GM19467 (cell line): ENCODE measurements around the gene IQSEC1.

Experiments
- ATAC-seq: cut with Tn5 transposase; IDR thresholded peaks from one replicate; pipeline ENCODE4 v1.9.1; 2021; ENCODE audit warnings: mild to moderate bottlenecking, moderate library complexity; ENCODE audit not compliant: unreplicated experiment

IQSEC1 gene

GRCh38 chr3:13018043-13018451 lies 55.2 kb downstream of the IQSEC1 start:
- no peak for ATAC-seq

- ATAC-seq = no peak
Observed at GRCh38 chr3:13017361-13018042, 55.7 kb downstream of the IQSEC1 start.

DNA sequence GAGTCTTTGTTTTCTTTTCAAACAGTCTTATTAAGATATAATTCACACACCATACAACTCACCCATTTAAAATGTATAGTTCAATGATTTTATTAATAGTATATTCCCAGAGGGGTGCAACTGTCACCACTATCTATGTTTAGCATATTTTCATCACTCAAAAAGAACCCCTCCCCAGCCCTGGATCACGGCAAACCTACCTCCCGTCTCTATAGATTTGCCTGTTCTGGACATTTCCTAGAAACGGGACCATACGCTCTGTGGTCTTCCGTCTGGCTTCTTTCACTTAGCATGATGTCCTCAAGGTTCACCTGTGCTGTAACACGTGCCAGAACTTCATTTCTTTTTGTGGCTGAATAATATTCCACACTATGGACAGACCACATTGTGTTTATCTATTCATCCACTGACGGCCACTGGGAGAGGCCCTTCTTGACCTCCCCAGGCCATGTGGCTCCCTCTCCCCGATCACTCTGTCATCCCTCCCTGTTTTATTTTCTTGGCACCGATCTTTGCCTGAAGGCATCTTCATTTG lies 56.4 kb downstream of the IQSEC1 start:
- no peak for ATAC-seq

DNA sequence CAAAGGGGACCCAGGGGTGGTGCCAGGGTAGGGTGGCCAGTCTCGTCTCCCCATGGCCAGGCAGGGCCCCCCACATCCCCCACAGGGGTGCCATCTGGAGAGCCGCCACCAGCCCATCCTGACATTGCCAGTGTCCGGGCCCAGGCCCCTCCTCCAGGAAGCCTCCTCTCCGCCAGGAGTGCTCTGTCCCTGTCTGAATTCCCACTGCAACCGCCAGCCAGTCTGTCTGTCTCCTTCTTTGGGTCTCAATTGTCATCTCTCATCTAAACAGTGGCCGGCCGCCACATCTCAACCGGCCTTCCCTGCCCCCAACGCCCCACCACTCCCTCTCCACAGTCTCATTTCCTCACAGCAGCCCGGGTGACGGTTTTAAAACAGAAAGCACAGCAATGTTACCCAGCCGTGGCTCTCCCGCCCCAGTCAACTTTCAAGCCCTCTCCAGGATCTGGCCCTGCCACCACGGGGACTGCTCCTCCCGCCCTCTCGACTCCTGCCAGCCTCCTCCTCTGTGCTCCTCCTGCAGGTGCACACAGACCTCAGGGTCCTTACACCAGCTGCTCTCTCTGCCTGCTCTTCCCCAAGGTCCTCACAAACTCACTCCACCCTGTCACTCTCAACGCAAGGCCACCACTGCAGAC lies 57.0 kb downstream of the IQSEC1 start:
- peak; percentile 31 for ATAC-seq

GRCh38 chr3:13015286-13016082 lies 57.7 kb downstream of the IQSEC1 start:
- ATAC-seq = no peak

DNA sequence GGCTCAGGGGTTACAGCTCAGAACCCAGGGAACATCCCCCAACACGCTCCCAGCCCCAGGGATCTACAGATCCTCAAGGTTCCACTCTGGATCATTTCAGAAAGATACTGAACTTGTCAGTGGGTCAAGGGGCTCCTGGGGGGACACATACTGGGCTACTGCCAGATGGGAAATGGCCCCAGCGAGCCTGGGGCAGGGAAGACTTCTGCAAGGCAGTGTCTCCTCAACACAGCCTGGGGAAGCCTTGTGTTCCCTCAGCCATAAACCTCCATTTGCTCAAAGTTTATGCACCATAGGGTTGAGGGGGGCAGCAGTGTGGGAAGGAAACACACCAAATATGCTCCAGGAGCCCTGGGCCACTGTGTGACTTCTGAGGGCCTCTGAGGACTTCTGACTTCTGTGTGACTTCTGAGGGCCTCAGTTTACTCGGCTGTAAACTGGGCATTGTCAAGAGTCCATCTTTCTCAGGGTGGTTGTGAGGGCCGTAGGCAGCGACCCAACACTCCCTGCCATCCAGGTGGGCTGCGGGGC lies 58.4 kb downstream of the IQSEC1 start:
- ATAC-seq = no peak

DNA sequence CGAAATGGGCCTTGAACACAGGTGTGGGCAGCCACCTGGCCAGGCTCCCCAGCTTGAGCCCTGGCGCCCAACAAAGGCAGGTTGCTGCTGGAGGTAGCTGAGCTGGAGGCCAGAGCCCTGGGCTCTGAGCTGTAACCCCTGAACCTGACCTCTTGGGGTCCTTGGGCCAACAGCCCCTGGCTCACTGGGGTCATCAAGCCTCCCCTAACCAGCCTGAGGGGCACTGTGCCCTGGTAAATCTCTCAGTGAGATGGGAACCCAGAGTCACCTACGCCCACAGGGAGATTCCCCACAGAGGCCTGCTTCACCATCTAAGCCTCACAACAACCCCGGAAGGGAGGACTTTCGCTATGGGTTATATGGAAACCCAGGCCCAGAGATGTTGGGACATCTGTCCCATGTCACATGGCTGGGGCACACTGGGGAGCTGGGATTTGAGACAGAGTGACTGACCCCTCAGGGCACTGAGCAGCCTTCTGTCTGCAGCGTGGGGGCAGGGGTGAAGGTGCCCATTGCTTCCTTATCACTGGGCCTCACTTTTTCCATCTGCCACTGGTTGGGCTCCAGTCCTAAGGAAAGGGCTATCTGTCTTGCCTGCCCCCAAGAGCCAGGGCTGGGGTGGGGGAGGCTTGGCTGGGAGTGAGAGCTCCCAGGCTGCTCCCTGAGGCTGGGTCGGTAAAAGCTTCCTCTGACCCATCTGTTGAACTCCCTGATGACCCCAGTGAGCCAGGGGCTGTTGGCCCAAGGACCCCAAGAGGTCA lies 59.1 kb downstream of the IQSEC1 start:
- ATAC-seq = no peak

- ATAC-seq = no peak
Observed at GRCh38 chr3:13013566-13013965, 59.7 kb downstream of the IQSEC1 start.

DNA sequence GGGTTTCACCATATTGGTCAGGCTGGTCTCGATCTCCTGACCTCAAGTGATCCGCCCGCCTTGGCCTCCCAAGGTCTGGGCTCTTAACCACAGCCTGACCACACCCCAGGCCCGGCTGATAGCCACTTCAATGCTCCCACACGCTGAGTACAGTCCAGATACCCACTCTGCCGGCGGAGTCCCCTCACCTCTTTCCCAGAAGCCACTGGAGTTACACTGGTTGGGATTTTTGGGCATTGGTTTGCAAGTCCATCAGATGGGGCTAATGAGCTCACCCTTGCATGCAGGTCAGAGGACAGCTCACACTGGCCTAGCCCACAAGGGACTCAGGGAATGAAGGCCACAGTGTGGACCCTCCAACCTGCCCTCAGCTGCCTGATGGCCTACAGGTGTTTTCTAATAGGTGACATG lies 60.1 kb downstream of the IQSEC1 start:
- no peak for ATAC-seq

GRCh38 chr3:13012221-13012691 lies 61.0 kb downstream of the IQSEC1 start:
- ATAC-seq = no peak

- peak; percentile 45 for ATAC-seq
Observed at GRCh38 chr3:13011573-13012220, 61.5 kb downstream of the IQSEC1 start.

DNA sequence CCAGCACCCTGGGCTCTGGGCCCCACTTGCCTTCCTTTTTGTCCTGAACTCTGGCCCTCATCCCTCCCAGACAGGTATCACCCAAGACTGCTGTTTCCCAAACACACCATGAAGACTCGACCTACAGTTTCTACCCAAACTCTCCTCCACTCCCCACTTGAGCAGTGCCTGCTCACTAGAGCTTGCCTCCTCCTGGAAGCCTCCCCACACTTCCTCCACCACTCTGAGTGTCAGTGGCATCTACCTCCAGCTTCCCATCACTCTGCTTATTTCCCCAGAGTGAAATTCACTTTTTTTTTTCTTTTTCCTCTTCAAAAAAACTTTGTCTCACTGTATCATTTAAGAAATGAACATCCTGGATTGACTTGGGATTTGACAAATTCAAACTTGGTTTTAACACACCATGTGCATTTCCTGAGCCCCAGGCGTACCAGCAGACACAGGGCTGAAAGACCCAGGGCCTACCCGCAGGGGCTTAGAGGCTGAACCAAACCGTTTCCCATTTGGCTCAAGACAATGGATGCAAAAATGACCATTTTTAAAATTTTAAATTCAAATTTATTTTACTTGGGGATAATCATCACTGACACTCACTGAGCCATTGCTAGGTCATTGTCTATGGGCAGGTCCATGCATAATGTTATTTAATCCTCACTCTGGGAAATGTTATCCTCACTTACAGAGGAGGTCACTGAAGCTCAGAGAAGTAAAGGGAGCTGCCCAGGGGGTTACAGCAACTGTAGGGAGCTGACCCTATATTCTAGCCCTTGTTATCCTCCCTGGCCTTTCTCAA lies 62.3 kb downstream of the IQSEC1 start:
- no peak for ATAC-seq

DNA sequence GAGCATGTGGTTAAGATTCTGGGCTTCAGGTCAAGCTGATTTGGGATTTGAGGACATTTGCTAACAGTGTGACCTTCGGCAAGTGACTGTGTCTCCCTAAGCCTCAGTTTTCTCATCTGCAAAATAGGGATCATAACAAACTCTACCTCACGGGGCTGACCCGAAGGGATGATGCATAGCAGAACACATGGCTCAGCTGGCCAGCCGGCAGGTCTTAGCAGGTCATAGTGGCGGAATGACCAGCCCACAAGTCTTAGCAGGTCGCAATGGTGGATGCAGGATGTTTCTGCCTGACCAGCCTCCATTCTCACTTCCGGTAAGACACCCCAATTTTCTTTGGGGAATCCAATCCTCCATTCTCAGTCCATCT lies 63.3 kb downstream of the IQSEC1 start:
- ATAC-seq = no peak

DNA sequence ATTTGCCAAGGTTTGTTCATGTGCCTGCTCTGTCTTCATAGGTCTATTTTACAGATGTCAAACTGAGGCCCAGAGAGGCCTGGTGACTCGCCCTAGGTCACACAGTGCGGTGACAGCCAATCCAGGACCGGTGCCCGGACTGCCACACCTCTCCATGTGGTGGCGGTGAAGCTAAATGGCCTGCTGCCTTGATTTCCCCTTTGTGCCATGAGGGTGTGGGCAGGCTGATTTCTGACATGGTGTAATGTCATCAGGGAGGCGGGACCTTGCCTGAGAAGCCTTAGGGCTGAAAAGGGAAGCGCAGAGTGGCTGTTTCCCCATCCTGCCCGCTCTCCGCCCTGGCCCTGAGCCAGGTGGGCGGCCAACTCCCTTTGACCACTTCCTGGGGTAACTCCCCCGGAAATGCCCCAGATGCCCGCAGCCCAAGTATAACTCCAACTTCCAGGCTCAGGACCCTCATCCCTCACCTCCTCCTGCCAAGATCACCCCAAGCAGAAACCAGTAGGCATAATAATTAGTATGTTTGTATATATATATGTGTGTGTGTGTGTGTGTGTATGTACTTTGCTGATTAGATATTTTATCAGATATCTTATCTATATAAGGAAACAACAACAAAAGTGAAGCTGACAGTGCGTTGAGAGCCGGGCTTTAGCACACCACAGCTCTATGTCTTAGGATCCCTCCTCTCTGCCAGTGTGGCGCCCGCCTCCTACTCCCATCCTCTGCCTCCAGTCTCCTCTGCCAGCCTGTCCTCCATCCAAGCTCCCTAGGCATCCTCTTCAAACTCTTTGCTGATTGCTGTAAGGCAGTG lies 63.9 kb downstream of the IQSEC1 start:
- ATAC-seq = no peak

DNA sequence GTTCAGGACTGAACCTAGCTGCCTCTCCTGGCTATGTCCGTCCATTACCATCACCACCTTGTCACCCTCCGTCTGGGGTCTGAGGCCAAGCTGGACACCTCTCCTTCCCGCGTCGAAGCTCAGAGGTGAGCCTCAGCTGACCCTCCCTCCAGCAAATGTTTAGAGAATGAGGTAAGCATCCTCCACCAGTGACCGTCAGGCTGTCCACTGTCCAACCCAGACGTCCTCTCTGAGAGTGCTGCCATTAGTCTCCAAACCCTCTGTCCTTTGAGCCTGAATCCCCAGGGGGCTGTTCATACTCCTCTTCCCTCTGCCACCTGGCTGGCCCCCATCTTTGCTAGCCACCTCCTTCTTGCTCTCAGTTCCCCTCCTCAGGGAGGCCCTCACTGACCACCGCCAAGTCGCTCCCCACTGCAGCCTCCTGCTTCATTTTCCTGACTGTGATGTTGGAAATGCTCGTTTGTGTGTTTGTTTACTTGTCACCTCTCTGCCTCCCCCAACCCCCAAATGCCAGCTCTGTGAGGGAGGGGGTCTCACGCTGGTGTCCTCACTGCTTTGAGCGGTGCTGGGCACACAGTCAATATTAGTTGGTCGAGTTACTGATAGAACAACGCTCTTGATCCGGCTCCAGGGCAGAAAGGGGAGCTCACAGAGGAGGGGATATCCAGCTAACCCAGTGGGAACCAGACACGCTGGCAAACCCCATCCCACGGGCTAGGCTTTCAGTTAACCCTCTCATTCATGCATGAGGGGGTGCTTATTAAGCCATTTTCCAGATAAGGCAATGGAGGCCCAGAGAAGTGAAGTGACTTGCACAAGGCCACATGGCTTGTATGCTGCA lies 64.9 kb downstream of the IQSEC1 start:
- ATAC-seq = no peak

- no peak for ATAC-seq
Observed at GRCh38 chr3:13007251-13007941, 65.8 kb downstream of the IQSEC1 start.
